HG03457 (cell line): ENCODE results near the gene PROSER2.

Experiments
- ATAC-seq: cut with Tn5 transposase; IDR thresholded peaks from one replicate; pipeline ENCODE4 v1.9.1; 2021; ENCODE audit warnings: moderate number of reproducible peaks; ENCODE audit not compliant: unreplicated experiment

The PROSER2 gene

GRCh38 chr10:11823122-11823988, at the start of gene PROSER2:
PROSER2 (plus strand) TSS chr10:11823356; CDS start chr10:11852078, 28,722 bp downstream.
- ATAC-seq = no peak

GRCh38 chr10:11773761-11774441, 49.3 kb upstream of the PROSER2 start:
- ATAC-seq = no peak

GRCh38 chr10:11775412-11775811, 47.7 kb upstream of the PROSER2 start:
- ATAC-seq = no peak

GRCh38 chr10:11776080-11776479, 47.1 kb upstream of the PROSER2 start:
- ATAC-seq = no peak

- ATAC-seq = no peak
Observed at GRCh38 chr10:11781114-11781513, 42.0 kb upstream of the PROSER2 start.

GRCh38 chr10:11782793-11783557, 40.2 kb upstream of the PROSER2 start:
- ATAC-seq = no peak

GRCh38 chr10:11783558-11783865, 39.6 kb upstream of the PROSER2 start:
- ATAC-seq = no peak

GRCh38 chr10:11787374-11787773, 35.8 kb upstream of the PROSER2 start:
- ATAC-seq = no peak

GRCh38 chr10:11787846-11788245, 35.3 kb upstream of the PROSER2 start:
- no peak for ATAC-seq

GRCh38 chr10:11789306-11789705, 33.9 kb upstream of the PROSER2 start:
- no peak for ATAC-seq

GRCh38 chr10:11789956-11790355, 33.2 kb upstream of the PROSER2 start:
- ATAC-seq = no peak

- ATAC-seq = no peak
Observed at GRCh38 chr10:11793762-11794479, 29.2 kb upstream of the PROSER2 start.

GRCh38 chr10:11794566-11794965, 28.6 kb upstream of the PROSER2 start:
- ATAC-seq = no peak

- no peak for ATAC-seq
Observed at GRCh38 chr10:11795101-11795920, 27.8 kb upstream of the PROSER2 start.

GRCh38 chr10:11796474-11796873, 26.7 kb upstream of the PROSER2 start:
- ATAC-seq = no peak

- no peak for ATAC-seq
Observed at GRCh38 chr10:11797281-11797680, 25.9 kb upstream of the PROSER2 start.

GRCh38 chr10:11797847-11798633, 25.1 kb upstream of the PROSER2 start:
- no peak for ATAC-seq

- no peak for ATAC-seq
Observed at GRCh38 chr10:11798845-11799735, 24.1 kb upstream of the PROSER2 start.
